ENCODE results near the gene ARF1.
A peak's percentile ranks its signal among the peaks of the same experiment; 100 is the strongest.

Gene ARF1

GRCh38 chr1:228077565-228078330 lies 4.8 kb upstream of the ARF1 start:
- no peak for TF ChIP-seq CTCF (IDR thresholded peaks at IDR 0.05; ENCODE audit: control insufficient read depth, insufficient read depth, low read depth, low read length, missing control alignments)
- DNase-seq (ENCODE audit: low read depth): no peak
- H3K4me3 ChIP-seq (ENCODE audit: control insufficient read depth, low read depth, low read length): no peak overlapping the region

GRCh38 chr1:228079013-228079412 lies 3.5 kb upstream of the ARF1 start:
- no peak overlapping the region for H3K4me3 ChIP-seq (ENCODE audit: control insufficient read depth, low read depth, low read length)
- DNase-seq (ENCODE audit: low read depth): no peak
- no peak for TF ChIP-seq CTCF (IDR thresholded peaks at IDR 0.05; ENCODE audit: control insufficient read depth, insufficient read depth, low read depth, low read length, missing control alignments)

- no peak overlapping the region for H3K4me3 ChIP-seq (ENCODE audit: control insufficient read depth, low read depth, low read length)
- no peak for DNase-seq (ENCODE audit: low read depth)
- TF ChIP-seq CTCF (IDR thresholded peaks at IDR 0.05; ENCODE audit: control insufficient read depth, insufficient read depth, low read depth, low read length, missing control alignments): no peak
Measured at GRCh38 chr1:228079601-228080263, 2.8 kb upstream of the ARF1 start.

GRCh38 chr1:228081144-228081543 lies 1.4 kb upstream of the ARF1 start:
- H3K4me3 ChIP-seq (ENCODE audit: control insufficient read depth, low read depth, low read length): peak overlapping the region; percentile 93
- TF ChIP-seq CTCF (IDR thresholded peaks at IDR 0.05; ENCODE audit: control insufficient read depth, insufficient read depth, low read depth, low read length, missing control alignments): no peak
- no peak for DNase-seq (ENCODE audit: low read depth)

- TF ChIP-seq CTCF (IDR thresholded peaks at IDR 0.05; ENCODE audit: control insufficient read depth, insufficient read depth, low read depth, low read length, missing control alignments): no peak
- no peak for DNase-seq (ENCODE audit: low read depth)
- H3K4me3 ChIP-seq (ENCODE audit: control insufficient read depth, low read depth, low read length): peak overlapping the region; percentile 93
Measured at GRCh38 chr1:228081578-228082213, 812 bp upstream of the ARF1 start.

GRCh38 chr1:228082918-228083870 lies 686 bp downstream of the ARF1 start:
- H3K4me3 ChIP-seq (ENCODE audit: control insufficient read depth, low read depth, low read length): peak overlapping the region; percentile 72
- DNase-seq (ENCODE audit: low read depth): no peak
- TF ChIP-seq CTCF (IDR thresholded peaks at IDR 0.05; ENCODE audit: control insufficient read depth, insufficient read depth, low read depth, low read length, missing control alignments): no peak
